ENCODE data around the gene ELF2.
A peak's percentile ranks its signal among the peaks of the same experiment; 100 is the strongest.
"Not testable (repeated sequence)": the region's sequence is repeated elsewhere in the genome, so short reads cannot be mapped to it uniquely, and the experiment has no call there.

Gene ELF2

DNA sequence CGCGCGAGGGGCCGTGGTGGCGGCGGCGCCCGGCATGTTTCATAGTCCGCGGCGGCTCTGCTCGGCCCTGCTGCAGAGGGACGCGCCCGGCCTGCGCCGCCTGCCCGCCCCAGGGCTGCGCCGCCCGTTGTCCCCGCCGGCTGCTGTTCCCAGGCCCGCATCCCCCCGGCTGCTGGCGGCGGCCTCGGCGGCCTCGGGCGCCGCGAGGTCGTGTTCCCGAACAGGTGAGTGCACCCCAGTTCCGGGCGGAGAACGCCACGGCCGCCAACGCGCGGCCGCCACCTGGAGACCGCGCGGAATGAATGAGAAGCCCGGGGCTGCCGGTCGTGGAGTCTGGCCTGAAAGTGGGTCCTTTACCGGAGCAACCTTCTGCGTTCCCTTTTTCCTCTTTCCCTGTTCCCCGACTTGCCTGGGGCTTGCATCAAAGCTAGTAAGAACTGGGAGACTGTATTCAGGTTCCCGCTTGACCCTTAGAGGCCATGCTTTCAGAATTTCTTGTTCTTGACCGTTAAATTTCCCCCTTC lies 161.0 kb downstream of the ELF2 start:
- DNase-seq: no peak

GRCh38 chr4:139015269-139015947 lies 161.6 kb downstream of the ELF2 start, which contains the start of gene NOCT:
NOCT (plus strand) TSS chr4:139015781; CDS start chr4:139015982, 201 bp downstream.
- peak; percentile 79 to 85 for DNase-seq

- no peak for DNase-seq
Observed at GRCh38 chr4:139014371-139015268, 162.4 kb downstream of the ELF2 start.

- DNase-seq: no peak
Observed at GRCh38 chr4:139011225-139011950, 165.6 kb downstream of the ELF2 start.

DNA sequence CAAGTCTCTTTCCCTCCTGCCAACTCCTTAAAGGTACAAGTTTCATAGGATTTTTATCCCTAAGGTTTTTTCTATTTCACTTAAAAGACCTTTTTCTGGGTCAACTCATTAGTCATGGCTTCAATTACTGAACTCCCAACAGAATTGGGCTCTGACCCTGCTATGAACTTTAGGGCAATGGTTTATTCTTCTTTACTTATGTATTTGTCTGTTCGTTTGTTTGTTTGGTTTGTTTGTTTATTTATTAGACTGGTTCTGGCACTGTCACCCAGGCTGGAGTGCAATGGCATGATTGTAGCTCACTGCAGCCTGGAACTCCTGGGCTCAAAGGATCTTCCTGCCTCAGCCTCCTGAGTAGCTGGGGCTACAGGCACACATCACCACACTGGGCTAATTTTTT lies 167.3 kb downstream of the ELF2 start:
- DNase-seq: no peak

DNA sequence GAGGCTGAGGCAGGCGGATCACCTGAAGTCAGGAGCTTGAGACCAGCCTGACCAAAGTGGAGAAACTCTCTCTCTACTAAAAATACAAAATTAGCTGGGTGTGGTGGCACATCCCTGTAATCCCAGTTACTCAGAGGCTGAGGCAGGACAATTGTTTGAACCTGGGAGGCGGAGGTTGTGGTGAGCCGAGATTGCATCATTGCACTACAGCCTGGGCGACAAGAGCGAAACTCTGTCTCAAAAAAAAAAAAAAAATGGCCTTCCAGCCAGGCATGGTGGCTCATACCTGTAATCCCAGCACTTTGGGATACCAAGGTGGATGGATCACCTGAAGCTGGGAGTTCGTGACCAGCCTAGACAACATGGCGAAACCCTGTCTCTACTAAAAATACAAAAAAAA lies 168.7 kb downstream of the ELF2 start:
- DNase-seq: not testable (repeated sequence)

- DNase-seq: no peak
Observed at GRCh38 chr4:139007640-139008039, 169.4 kb downstream of the ELF2 start.
